DND-41 (cell line): ENCODE data around the gene PID1.

Experiments used
- CTCF ChIP-seq: IDR thresholded peaks from 2 replicates; pipeline ENCODE4 v1.5.1; 2012; ENCODE audit warnings: borderline replicate concordance, low read length, moderate library complexity, mild to moderate bottlenecking; ENCODE audit not compliant: poor library complexity, severe bottlenecking; ENCODE audit errors: extremely low read depth
- EZH2 ChIP-seq: IDR thresholded peaks from 3 replicates; pipeline ENCODE4 v1.6.1; 2012; ENCODE audit warnings: borderline replicate concordance, low read depth, mild to moderate bottlenecking, moderate library complexity, low read length, inconsistent platforms; ENCODE audit not compliant: severe bottlenecking

DNA sequence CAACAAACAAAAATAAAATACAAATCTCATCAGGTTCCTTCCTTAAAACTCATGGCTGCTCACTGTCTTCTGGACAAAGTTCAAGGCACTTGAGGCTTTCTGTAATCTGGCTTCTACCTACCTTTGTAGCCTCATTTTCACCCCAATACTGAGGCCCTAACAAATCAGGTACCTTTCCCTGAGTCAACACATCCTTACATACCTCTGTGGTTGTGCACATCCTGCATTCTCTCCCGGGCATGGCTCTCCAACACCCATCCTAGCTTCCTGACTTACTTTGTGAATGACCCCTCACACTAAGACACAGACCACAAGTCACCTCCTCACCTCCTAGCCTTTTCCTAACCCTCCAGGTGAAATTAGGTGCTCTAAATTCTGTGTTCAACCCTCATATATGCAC, 190.9 kb downstream of the PID1 start:
- TF ChIP-seq CTCF (no peak), EZH2 (no peak)
